Endodermal cell (in vitro differentiated cells): ENCODE results near the gene TEX36. TPM values are rescaled to one million over a fixed set of nuclear protein-coding genes. Genes with fewer than 3 reads are reported as not detected.

ENCODE experiments used
- DNase-seq: peaks from one replicate; pipeline ENCODE4 v3.0.0-alpha.2; 2017
- H3K27ac ChIP-seq: 2 replicates; pipeline ENCODE4 v1.5.1; 2013; ENCODE audit warnings: mild to moderate bottlenecking, low read depth, low read length, moderate library complexity
- H3K27me3 ChIP-seq: 2 replicates; pipeline ENCODE4 v1.6.1; 2013; ENCODE audit warnings: mild to moderate bottlenecking, low read length, moderate library complexity; ENCODE audit not compliant: insufficient read depth, control insufficient read depth, poor library complexity, severe bottlenecking
- H3K36me3 ChIP-seq: 2 replicates; pipeline ENCODE4 v1.7.0; 2013; ENCODE audit warnings: mild to moderate bottlenecking, low read length, moderate library complexity; ENCODE audit not compliant: control insufficient read depth, insufficient read depth
- H3K4me1 ChIP-seq: one replicate; pipeline ENCODE4 v1.7.0; 2013; ENCODE audit warnings: low read length; ENCODE audit not compliant: control insufficient read depth, insufficient read depth
- H3K4me3 ChIP-seq: 2 replicates; pipeline ENCODE4 v1.5.1; 2013; ENCODE audit warnings: mild to moderate bottlenecking, low read length, moderate library complexity
- H3K9ac ChIP-seq: 2 replicates; pipeline ENCODE4 v1.6.1; 2013; ENCODE audit warnings: mild to moderate bottlenecking, low read length, moderate library complexity; ENCODE audit not compliant: poor library complexity, severe bottlenecking; ENCODE audit errors: extremely low read depth
- H3K9me3 ChIP-seq: 2 replicates; pipeline ENCODE4 v1.6.1; 2013; ENCODE audit warnings: mild to moderate bottlenecking, low read length, moderate library complexity; ENCODE audit not compliant: control insufficient read depth
- H3K27ac Mint-ChIP-seq: 2 replicates; pipeline ENCODE4 v1.8.0; 2020; ENCODE audit warnings: mixed read lengths
- H3K27me3 Mint-ChIP-seq: 2 replicates; pipeline ENCODE4 v1.8.0; 2021; ENCODE audit warnings: mild to moderate bottlenecking, mixed read lengths; ENCODE audit not compliant: insufficient read depth
- H3K36me3 Mint-ChIP-seq: 2 replicates; pipeline ENCODE4 v1.8.0; 2020; ENCODE audit warnings: low read depth, mixed read lengths
- H3K4me1 Mint-ChIP-seq: 2 replicates; pipeline ENCODE4 v1.8.0; 2020; ENCODE audit warnings: mixed read lengths
- H3K4me3 Mint-ChIP-seq: 2 replicates; pipeline ENCODE4 v1.8.0; 2020; ENCODE audit warnings: mild to moderate bottlenecking, moderate library complexity, mixed read lengths
- H3K9me3 Mint-ChIP-seq: 2 replicates; pipeline ENCODE4 v1.8.0; 2020; ENCODE audit warnings: mild to moderate bottlenecking, mixed read lengths
- WGBS, 2 experiments: methylation state at CpG; one replicate each; pipeline versions ENCODE4 v1.1.5 to v1.1.7; 2013; ENCODE audit warnings: missing lambda C conversion rate in 2 of 2, mixed read lengths in 1 of 2; ENCODE audit not compliant: insufficient coverage in 1 of 2, insufficient read length in 1 of 2; 5-methylcytosine and 5-hydroxymethylcytosine counted together
- total RNA-seq, 2 donors: library from RNA; stranded (reverse); fragmentation: NEBNext Ultra II Directional in 1 of 2; extraction: Animal tissue kit (Norgen Biotek cat#: 25700) in 1 of 2; gene quantifications; 2 replicates in 1 of 2; 3 replicates in 1 of 2; pipeline ENCODE4 v1.2.1, GENCODE V29; 2021
- TF ChIP-seq, protein P1 (sequence below): fragments of 200-600 bp; sonication (generic); conservative IDR thresholded peaks from 2 replicates; pipeline ENCODE4 v1.5.0; 2021; ENCODE audit warnings: antibody characterized with exemption, mild to moderate bottlenecking

TEX36 gene
- total RNA-seq, 2 donors from 2014 or later, result not detected

- H3K4me3 ChIP-seq, result no peak overlapping the region
- H3K9ac ChIP-seq, result no peak overlapping the region
- Mint-ChIP-seq H3K4me3 (no peak overlapping the region), H3K36me3 (no peaks in the 10 kb centered on the region), H3K27me3 (peaks cover 4% of the 10 kb centered on the region), H3K9me3 (no peaks in the 10 kb centered on the region), H3K27ac (no peak overlapping the region), H3K4me1 (no peaks in the 10 kb centered on the region)
- peak; percentile 20 for DNase-seq
- WGBS, 2 experiments, result 76 to 87% methylated on average over 5 to 7 of the region's 7 CpGs
- no peak overlapping the region for H3K27ac ChIP-seq
- no peaks in the 10 kb centered on the region for H3K9me3 ChIP-seq
- no peaks in the 10 kb centered on the region for H3K27me3 ChIP-seq
- TF ChIP-seq, protein P1, sequence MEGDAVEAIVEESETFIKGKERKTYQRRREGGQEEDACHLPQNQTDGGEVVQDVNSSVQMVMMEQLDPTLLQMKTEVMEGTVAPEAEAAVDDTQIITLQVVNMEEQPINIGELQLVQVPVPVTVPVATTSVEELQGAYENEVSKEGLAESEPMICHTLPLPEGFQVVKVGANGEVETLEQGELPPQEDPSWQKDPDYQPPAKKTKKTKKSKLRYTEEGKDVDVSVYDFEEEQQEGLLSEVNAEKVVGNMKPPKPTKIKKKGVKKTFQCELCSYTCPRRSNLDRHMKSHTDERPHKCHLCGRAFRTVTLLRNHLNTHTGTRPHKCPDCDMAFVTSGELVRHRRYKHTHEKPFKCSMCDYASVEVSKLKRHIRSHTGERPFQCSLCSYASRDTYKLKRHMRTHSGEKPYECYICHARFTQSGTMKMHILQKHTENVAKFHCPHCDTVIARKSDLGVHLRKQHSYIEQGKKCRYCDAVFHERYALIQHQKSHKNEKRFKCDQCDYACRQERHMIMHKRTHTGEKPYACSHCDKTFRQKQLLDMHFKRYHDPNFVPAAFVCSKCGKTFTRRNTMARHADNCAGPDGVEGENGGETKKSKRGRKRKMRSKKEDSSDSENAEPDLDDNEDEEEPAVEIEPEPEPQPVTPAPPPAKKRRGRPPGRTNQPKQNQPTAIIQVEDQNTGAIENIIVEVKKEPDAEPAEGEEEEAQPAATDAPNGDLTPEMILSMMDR, result no peak
- H3K36me3 ChIP-seq, result no peaks in the 10 kb centered on the region
- H3K4me1 ChIP-seq, result no peaks in the 10 kb centered on the region
These were observed 20.9 kb downstream of the TEX36 start for GRCh38 chr10:125661941-125662515.

- Histone ChIP-seq H3K4me1 (no peaks in the 10 kb centered on the region), H3K36me3 (no peaks in the 10 kb centered on the region), H3K27ac (no peak overlapping the region), H3K4me3 (no peak overlapping the region), H3K27me3 (no peaks in the 10 kb centered on the region), H3K9me3 (no peaks in the 10 kb centered on the region), H3K9ac (no peak overlapping the region)
- Mint-ChIP-seq H3K9me3 (no peaks in the 10 kb centered on the region), H3K4me3 (no peak overlapping the region), H3K27ac (no peak overlapping the region), H3K27me3 (peaks cover 4% of the 10 kb centered on the region), H3K36me3 (no peaks in the 10 kb centered on the region), H3K4me1 (no peaks in the 10 kb centered on the region)
- DNase-seq, result peak; percentile 34
- WGBS, 2 experiments, result 92 to 93% methylated on average over 2 to 12 of the region's 12 CpGs
- TF ChIP-seq, protein P1, result no peak
These were observed 21.5 kb downstream of the TEX36 start for GRCh38 chr10:125661431-125661940.

DNA sequence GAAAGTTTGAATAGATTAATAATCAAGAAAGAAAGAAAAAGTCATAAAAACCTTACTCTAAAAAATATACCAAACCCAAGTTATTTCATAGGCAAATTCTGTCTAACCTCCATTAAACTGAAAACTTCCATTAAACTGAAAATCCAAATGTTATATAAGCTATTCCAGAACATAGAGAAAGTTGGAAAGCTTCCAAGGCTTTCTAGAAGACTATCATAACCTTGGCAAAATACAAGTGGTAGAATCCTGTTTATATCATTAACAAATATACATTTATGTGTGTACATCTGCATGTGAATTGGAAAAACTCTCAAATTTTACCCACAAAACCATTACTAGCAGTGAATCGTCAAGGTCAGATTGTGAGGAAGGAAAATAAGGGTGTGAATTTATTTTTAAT is 23.9 kb downstream of the TEX36 start:
- no peaks in the 10 kb centered on the region for H3K27me3 ChIP-seq

More for the DNA sequence above, 23.9 kb downstream of the TEX36 start:
- TF ChIP-seq, protein P1, result no peak
- Mint-ChIP-seq H3K4me1 (no peaks in the 10 kb centered on the region), H3K27me3 (peaks cover 2% of the 10 kb centered on the region), H3K27ac (no peak overlapping the region), H3K9me3 (no peaks in the 10 kb centered on the region), H3K4me3 (no peak overlapping the region), H3K36me3 (no peaks in the 10 kb centered on the region)
- no peak overlapping the region for H3K27ac ChIP-seq
- no peaks in the 10 kb centered on the region for H3K36me3 ChIP-seq
- DNase-seq, result no peak
- no peaks in the 10 kb centered on the region for H3K9me3 ChIP-seq
- H3K9ac ChIP-seq, result no peak overlapping the region
- H3K4me3 ChIP-seq, result no peak overlapping the region
- WGBS, 2 experiments, result no CpG with 5 or more reads among the region's 1 CpG
- H3K4me1 ChIP-seq, result no peaks in the 10 kb centered on the region
